NCI-H1436 treated with DMSO at 0.1 percent for 48 hours (cell line): ENCODE data around the gene TCF12.

Source experiments
- DNase-seq: peaks from one replicate; lab custom pipeline; 2025; lab: John Stamatoyannopoulos, UW

TCF12 gene

DNA sequence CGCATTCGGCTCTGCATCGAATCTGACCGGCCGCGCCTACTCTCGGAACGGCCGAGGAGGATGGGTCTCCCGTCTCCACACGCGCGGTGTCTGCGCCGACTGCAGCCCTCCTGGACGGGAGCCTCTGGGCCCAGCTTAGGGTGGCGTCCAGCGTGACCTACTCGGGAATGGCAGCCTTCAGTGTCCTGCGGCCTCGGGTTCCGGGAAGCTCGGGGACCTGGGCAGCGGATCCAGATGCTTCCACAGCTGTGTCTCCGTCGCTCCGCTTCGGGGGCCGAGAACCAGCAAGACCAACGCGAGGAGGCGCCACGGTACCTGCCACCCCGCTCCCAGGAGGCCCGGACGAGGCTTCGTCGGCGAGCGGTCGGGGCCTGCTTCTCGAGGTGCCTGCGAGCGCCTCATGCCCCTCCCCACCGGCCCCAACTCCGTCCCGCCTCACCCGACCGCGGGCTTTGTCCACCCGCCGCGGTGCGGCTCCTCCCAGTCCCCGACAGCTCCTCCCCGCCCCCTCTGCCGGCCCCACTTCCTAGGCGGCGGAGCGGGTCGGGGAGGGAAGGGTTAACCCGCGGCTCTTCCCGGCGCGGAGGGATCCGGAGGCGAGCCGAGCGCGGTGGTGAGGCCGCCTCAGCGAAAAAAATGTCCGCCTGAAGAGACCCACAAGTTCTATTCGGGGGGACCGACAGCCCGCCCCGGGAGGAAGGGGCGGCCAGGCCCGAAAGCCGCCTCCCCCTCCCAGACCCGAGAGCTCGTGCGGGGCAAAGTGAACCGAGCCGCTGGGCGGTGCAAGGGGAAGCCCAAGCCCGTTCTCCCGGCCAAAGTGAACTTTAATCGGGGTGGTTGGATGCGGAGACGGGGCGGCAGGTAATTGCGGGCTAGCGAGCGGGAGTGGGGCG is at the start of gene TCF12:
TSS of gene TCF12 (plus strand) at position 599 of the 893 bp plus-strand sequence. CDS start 1,270 bp downstream, outside the sequence.
- DNase-seq, result peak; percentile 54

DNA sequence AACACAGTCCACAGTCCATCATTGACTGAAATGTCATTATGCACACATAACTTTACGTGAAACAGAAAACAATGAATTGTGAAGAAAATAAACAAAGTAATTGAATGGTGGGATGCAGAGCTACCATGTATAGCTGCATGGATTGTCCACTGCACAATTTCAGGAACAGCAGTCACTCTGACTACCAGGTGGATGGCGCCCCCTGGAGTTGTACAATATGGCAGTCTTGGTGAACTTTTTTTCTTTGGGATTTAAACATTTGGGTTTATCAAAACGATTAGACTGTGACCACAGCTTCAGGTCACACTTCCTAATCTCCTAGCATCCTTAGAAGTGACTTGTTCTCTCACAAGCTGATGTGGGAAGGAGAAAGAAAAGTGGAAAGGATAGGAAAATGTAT is 48.9 kb upstream of the TCF12 start:
- no peak for DNase-seq

GRCh38 chr15:56871185-56871584 is 47.3 kb upstream of the TCF12 start:
- DNase-seq, result no peak

DNA sequence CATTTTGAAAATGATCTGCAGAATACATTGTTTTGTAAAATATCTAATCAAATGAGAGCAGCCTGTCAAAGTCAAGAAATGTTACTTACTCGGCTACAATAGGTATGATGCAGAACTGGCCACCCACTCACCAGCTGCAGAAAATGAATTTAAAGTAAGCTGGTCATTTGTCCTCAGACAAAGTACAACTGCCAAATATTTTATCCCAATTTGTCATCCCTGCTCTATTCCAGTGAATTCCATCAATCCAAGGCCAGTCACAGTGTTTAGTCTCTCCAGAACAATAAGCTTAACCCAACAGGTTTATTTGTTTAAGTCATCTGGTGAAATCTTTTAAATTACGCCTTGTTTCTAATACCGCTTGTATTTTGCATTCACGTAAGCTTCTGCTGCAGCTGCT is 46.6 kb upstream of the TCF12 start:
- DNase-seq, result no peak

GRCh38 chr15:56877255-56877970 is 41.0 kb upstream of the TCF12 start:
- no peak for DNase-seq

DNA sequence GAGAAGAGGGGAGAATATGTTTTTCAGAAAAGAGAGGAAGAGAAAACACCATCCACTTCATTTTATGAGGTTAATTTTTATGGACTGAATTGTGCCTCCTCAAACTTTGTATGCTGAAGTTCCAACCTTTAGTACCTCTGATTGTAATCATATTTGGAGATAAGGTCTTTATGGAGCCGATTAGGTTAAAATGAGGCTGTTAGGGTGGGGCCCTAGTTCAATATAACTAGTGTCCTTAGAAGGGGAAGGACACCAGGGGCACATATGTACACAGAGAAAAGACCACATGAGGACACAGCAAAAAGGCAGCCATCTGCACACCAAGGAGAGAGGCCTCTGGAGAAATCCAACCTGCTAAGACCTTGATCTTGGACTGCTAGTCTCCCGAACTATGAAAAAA is 38.9 kb upstream of the TCF12 start:
- DNase-seq, result no peak

DNA sequence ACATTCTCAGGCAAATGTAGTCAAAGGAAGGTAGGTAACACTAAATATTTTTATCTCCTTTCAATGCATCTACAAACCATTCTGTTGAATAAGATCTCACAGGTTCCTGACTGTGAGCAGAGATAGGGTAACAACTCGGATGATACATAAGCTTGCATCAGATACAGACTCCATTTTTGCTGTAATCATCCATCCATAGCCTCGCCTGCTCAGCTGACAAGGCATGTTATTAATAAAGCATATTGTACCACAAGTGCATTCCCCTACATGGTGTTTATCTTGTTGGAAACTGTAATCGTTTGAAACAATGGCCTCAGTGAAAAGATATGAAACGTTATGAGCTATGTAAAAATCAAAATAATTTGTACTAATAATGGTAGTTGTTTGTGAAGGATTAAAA is 35.4 kb upstream of the TCF12 start:
- DNase-seq, result no peak

DNA sequence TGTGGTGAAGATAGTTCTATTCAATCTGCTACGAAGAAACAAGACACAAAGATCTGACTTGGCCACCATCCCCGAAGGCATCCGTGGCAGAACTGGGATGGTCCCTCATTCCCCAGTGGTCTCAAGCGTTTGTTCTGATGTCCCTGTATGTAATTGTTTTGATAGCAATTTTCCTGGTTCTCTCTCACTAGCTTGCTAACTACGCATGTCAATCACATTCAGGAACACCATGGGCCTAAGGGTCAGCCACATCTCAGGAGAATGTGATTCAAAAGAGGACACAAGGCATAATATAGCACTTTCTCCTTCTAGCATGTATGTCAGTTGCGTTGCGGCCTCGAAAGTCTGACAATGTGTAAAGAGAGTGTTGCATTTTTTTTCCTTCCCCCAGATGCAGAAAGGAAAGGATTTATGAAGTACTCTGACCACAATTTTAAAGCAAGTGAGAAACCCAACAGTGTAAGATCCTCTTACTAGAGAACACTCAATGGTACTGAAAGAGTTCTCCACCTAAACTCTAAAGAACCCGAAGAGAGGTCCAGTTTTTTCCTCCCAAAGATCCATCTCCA is 32.0 kb upstream of the TCF12 start:
- DNase-seq, result no peak

- peak; percentile 59 for DNase-seq
Measured at GRCh38 chr15:56886932-56887781, 31.3 kb upstream of the TCF12 start.

- no peak for DNase-seq
Measured at GRCh38 chr15:56887782-56888438, 30.5 kb upstream of the TCF12 start.

DNA sequence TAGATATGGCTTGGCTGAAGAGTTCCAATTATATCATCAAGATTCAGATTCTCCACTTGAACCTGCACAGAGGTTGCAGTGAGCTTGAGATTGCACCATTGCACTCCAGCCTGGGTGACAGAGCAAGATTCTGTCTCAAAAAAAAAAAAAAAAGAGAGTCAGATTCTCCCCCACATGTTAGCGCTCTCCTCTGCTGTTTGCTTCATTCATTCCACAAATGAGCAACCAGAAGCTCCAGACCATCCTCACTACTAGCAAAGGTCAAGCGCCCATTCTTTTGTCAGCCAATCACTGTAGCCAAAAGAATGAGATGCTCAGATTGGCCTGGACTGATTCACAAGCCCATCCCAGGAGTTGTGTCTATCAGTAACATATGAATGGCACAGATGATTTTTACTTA is 28.4 kb upstream of the TCF12 start:
- no peak for DNase-seq

GRCh38 chr15:56891852-56892440 is 26.5 kb upstream of the TCF12 start:
- DNase-seq, result no peak

DNA sequence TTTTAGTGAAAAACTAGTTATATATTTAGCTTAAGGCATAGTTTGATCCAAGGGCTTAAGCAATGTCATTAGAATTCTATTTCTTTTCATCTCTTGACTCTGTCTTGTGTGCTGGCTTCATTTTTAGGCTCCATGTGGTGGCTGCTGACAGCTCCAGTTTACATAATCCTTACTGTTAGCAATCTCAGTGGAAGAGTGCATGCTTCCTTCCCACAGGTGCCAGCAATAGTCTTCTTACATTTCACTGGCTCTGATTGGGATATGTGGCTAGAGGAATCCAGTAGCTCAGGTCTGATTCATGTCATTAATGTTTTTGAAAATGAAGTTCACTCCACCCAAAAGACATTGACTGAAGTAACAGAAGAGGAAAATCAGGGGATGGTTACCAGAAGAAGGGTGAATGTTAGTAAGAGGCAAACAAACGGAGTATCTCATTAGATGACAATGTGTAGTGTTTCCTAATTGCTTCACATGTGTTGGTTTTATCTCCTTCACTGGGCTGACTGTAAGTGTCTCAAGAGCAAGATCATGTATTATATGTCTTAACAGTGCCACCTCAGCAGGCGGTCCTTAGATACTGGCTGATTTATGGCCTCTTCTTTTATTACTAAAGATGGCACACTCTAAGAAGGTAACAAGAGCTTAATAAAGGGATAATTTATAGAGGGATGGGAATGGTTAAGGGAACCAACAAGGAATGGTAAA is 25.6 kb upstream of the TCF12 start:
- no peak for DNase-seq

GRCh38 chr15:56893364-56893678 is 25.1 kb upstream of the TCF12 start:
- no peak for DNase-seq

GRCh38 chr15:56894601-56895000 is 23.8 kb upstream of the TCF12 start:
- no peak for DNase-seq

GRCh38 chr15:56901931-56902330 is 16.5 kb upstream of the TCF12 start:
- DNase-seq, result no peak

DNA sequence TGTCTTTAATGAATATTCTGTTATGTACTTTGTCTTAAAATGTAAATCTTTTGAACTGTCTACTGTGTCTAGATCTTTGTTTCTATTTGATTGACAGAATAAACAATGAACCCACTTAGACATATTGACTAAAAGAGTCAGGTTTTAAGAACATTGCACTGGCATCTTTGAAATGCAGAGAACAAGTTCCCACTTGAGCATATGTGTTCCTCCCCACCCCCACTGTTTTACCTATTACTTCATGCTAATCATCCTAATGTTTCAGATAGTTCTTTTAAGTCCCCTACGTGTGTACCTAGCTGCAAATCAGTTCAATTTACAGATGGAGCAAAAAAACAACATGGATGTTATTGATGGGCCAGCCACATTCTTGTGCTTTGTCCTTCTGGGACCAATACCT is 11.7 kb upstream of the TCF12 start:
- no peak for DNase-seq

- DNase-seq, result no peak
Measured at GRCh38 chr15:56910801-56911200, 7.6 kb upstream of the TCF12 start.

- no peak for DNase-seq
Measured at GRCh38 chr15:56913241-56913640, 5.2 kb upstream of the TCF12 start.

DNA sequence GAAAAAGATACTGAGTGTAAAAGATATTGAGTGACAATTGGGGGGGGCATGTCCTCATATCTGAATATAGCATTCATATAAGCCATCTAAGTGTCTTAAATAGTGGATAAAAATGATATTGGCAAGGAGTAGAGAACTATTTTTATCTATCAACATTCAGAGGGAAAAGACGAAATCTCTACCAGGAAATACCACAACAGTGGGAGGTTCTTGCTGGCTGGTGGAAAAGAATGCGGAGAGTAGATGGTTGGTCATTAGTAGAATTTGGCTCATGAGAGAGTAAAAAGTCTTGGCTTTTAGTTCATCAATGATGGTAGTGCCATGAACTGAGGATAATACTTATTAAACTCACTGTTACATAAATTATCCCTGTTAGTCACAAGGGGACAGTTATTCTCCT is 4.8 kb upstream of the TCF12 start:
- no peak for DNase-seq

GRCh38 chr15:56915888-56916287 is 2.6 kb upstream of the TCF12 start:
- no peak for DNase-seq
